HG03521 (cell line): ENCODE results near the gene RALGAPB.

Source experiments
- ATAC-seq: cut with Tn5 transposase; IDR thresholded peaks from one replicate; pipeline ENCODE4 v1.9.1; 2021; ENCODE audit warnings: mild to moderate bottlenecking, moderate library complexity; ENCODE audit not compliant: unreplicated experiment

The RALGAPB gene

GRCh38 chr20:38603286-38603685 is 130.6 kb downstream of the RALGAPB start:
- ATAC-seq: no peak

- no peak for ATAC-seq
Measured at GRCh38 chr20:38604873-38605303, 132.2 kb downstream of the RALGAPB start.

- ATAC-seq: no peak
Measured at GRCh38 chr20:38607351-38607750, 134.7 kb downstream of the RALGAPB start.

- ATAC-seq: no peak
Measured at GRCh38 chr20:38608188-38608587, 135.5 kb downstream of the RALGAPB start.

GRCh38 chr20:38609815-38610214 is 137.2 kb downstream of the RALGAPB start:
- ATAC-seq: no peak

- no peak for ATAC-seq
Measured at GRCh38 chr20:38610521-38610920, 137.9 kb downstream of the RALGAPB start.

- no peak for ATAC-seq
Measured at GRCh38 chr20:38612751-38613515, 140.3 kb downstream of the RALGAPB start.

GRCh38 chr20:38615283-38615682 is 142.6 kb downstream of the RALGAPB start:
- no peak for ATAC-seq

GRCh38 chr20:38616457-38616856 is 143.8 kb downstream of the RALGAPB start:
- ATAC-seq: no peak

- no peak for ATAC-seq
Measured at GRCh38 chr20:38617011-38617829, 144.6 kb downstream of the RALGAPB start.

GRCh38 chr20:38617830-38618196 is 145.2 kb downstream of the RALGAPB start:
- ATAC-seq: no peak

GRCh38 chr20:38620441-38620840 is 147.8 kb downstream of the RALGAPB start:
- ATAC-seq: no peak

GRCh38 chr20:38623061-38623460 is 150.4 kb downstream of the RALGAPB start:
- no peak for ATAC-seq

GRCh38 chr20:38624084-38624483 is 151.4 kb downstream of the RALGAPB start:
- ATAC-seq: no peak

GRCh38 chr20:38625896-38626295 is 153.3 kb downstream of the RALGAPB start:
- ATAC-seq: no peak

GRCh38 chr20:38626921-38627659 is 154.4 kb downstream of the RALGAPB start:
- no peak for ATAC-seq
